Esophagus squamous epithelium (tissue), 5 donors: Measurements from ENCODE around the gene RPAP3. TPM values are rescaled to one million over a fixed set of nuclear protein-coding genes. Genes with fewer than 3 reads are reported as not detected.
"Not testable (repeated sequence)": the region's sequence is repeated elsewhere in the genome, so short reads cannot be mapped to it uniquely, and the experiment has no call there.

Experiments used
- DNase-seq: peaks from one replicate; lab custom pipeline; 2025; lab: John Stamatoyannopoulos, UW
- H3K27ac ChIP-seq, 4 donors: fragments of 200-600 bp; sonication (generic); one replicate each; pipeline ENCODE4 v1.5.1; 2016 to 2019; ENCODE audit warnings: mild to moderate bottlenecking in 1 of 4
- H3K27me3 ChIP-seq, 4 donors: fragments of 200-600 bp; sonication (generic); 1 replicate in 3 of 4; 2 replicates in 1 of 4; pipeline versions ENCODE4 v1.5.1 to v1.6.0; 2017 to 2021; ENCODE audit warnings: antibody characterized with exemption in 1 of 4
- H3K36me3 ChIP-seq, 3 donors: fragments of 200-600 bp; sonication (generic); one replicate each; pipeline ENCODE4 v1.5.1; 2016 to 2019
- H3K4me1 ChIP-seq, 3 donors: fragments of 200-600 bp; sonication (generic); one replicate each; pipeline ENCODE4 v1.5.1; 2017 to 2019
- H3K4me3 ChIP-seq, 4 donors: fragments of 200-600 bp; sonication (generic); 1 replicate in 3 of 4; 2 replicates in 1 of 4; pipeline ENCODE4 v1.5.1; 2016 to 2019; ENCODE audit warnings: mild to moderate bottlenecking in 2 of 4, moderate library complexity in 1 of 4
- H3K9me3 ChIP-seq, 3 donors: fragments of 200-600 bp; sonication (generic); one replicate each; pipeline ENCODE4 v1.5.1; 2016 to 2019
- POLR2A ChIP-seq, 4 donors: fragments of 450-650 bp; IDR thresholded peaks; one replicate each; pipeline ENCODE4 v1.6.1; 2017; ENCODE audit warnings: antibody characterized with exemption in 4 of 4, mild to moderate bottlenecking in 4 of 4, moderate library complexity in 3 of 4
- WGBS, 2 donors: methylation state at CpG; one replicate each; pipeline ENCODE4 v1.1.5; 2018; 5-methylcytosine and 5-hydroxymethylcytosine counted together
- intact Hi-C: fragments of 100-400 bp; cut with DNase I; formaldehyde crosslinking; loops from one replicate; pipeline ENCODE4 v1.15.0; 2022
- total RNA-seq, 4 donors: library from RNA; depleted of rRNA; stranded (reverse); fragments of >200 nt; gene quantifications; one replicate each; pipeline ENCODE4 v1.1.0, GENCODE V29; 2016
- TF ChIP-seq, protein P1 (sequence below), 6 experiments: fragments of 450-650 bp in 4 of 6; fragments of 200-600 bp in 2 of 6; sonication (generic) in 2 of 6; IDR thresholded peaks; one replicate each; pipeline ENCODE4 v1.5.1; 2016 to 2019; ENCODE audit warnings: antibody characterized with exemption in 6 of 6, mild to moderate bottlenecking in 4 of 6, moderate library complexity in 4 of 6
- donor health status: DM: yes; HTN: yes; CAD: no.

RPAP3 gene
- total RNA-seq, 4 donors from 2014 or later: 7.7 to 20.3 (median 17.7) TPM

DNA sequence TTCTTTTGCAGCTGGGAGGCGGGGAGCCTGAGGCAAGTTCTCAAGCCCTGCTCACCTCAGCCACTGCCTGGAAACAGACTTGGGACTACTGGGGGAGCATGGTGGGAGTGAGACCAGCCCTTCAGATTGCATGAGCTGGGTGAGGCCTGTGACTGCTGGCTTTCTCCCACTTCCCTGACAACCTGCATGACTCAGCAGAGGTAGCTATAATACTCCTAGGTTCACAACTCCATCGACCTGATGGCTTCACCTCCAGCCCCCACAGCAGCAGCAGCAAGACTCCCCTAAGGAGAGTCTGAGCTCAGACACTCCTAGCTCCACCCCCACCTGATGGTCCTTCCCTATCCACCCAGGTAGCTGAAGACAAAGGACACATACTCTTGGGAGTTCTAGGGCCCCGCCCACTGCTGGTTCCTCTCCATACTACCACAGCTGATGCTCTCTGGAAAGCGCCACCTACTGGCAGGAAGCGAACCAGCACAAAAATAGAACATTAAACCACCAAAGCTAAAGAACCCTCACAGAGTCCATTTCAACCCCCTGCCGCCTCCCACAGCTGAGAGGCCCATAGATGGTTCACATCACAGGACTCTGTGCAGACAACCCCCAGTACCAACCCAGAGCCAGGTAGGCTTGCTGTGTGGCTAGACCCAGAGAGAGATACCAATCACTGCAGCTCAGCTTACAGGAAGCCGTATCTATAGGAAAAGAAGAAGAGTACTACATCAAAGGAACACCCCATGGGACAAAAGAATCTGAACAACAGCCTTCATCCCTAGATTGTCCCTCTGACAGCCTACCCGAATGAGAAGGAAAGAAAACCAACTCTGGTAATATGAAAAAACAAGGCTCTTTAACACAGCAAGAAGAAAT is 68.7 kb downstream of the RPAP3 start:
- DNase-seq: no peak
- H3K4me1 ChIP-seq: no peaks in the 10 kb centered on the region
- peaks cover 0 to 14% (median 4%) of the 10 kb centered on the region in 3 donors for H3K9me3 ChIP-seq
- peaks cover 0 to 7% (median 0%) of the 10 kb centered on the region in 3 donors for H3K36me3 ChIP-seq
- H3K27me3 ChIP-seq: no peaks in the 10 kb centered on the region
- intact Hi-C loops: no loop called here
- TF ChIP-seq, protein P1, sequence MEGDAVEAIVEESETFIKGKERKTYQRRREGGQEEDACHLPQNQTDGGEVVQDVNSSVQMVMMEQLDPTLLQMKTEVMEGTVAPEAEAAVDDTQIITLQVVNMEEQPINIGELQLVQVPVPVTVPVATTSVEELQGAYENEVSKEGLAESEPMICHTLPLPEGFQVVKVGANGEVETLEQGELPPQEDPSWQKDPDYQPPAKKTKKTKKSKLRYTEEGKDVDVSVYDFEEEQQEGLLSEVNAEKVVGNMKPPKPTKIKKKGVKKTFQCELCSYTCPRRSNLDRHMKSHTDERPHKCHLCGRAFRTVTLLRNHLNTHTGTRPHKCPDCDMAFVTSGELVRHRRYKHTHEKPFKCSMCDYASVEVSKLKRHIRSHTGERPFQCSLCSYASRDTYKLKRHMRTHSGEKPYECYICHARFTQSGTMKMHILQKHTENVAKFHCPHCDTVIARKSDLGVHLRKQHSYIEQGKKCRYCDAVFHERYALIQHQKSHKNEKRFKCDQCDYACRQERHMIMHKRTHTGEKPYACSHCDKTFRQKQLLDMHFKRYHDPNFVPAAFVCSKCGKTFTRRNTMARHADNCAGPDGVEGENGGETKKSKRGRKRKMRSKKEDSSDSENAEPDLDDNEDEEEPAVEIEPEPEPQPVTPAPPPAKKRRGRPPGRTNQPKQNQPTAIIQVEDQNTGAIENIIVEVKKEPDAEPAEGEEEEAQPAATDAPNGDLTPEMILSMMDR (IDR thresholded peaks at IDR 0.05): peak in 5 of 6 experiments; percentile 34 to 73 (median 40)
- TF ChIP-seq POLR2A (IDR thresholded peaks at IDR 0.05): no peak
- 60 to 64% methylated on average over 6 of the region's 8 CpGs for WGBS, 2 donors
- peak overlapping the region in 1 of 4 donors; percentile 9 for H3K27ac ChIP-seq
- H3K4me3 ChIP-seq: no peak overlapping the region

DNA sequence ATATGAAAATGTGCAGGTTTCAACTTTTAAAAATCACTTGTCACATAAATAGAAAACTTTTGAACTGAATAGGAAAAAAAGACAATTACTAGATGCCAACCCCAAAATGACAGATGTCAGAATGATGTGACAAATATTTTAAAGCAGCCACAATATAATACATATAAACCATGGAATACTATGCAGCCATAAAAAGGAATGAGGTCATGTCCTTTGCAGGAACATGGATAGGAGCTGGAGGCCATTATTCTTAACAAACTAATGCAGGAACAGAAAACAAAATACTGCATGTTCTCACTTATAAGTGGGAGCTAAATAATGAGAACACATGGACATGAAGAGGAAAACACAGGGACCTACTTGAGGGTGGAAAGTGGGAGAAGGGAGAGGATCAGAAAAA is 70.1 kb downstream of the RPAP3 start:
- DNase-seq, H3K4me1 ChIP-seq, H3K27me3 ChIP-seq, intact Hi-C loops, H3K27ac ChIP-seq, H3K4me3 ChIP-seq, H3K36me3 ChIP-seq, H3K9me3 ChIP-seq: not testable (repeated sequence)

DNA sequence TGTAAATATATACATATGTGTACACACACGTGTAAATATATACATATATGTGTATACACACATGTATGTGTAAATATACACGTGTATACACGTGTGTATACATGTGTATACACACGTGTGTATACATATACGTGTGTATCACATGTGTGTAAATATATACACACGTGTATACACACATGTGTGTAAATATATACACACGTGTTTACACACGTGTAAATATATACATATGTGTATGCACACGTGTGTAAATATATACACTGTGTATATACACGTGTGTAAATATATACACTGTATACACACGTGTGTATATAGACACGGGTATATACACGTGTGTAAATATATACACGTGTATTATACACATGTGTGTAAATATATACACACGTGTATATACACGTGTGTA is 71.7 kb downstream of the RPAP3 start:
- WGBS, 2 donors: 65% methylated on average over 16 of the region's 16 CpGs
- H3K27ac ChIP-seq: no peak overlapping the region
- H3K4me1 ChIP-seq: no peaks in the 10 kb centered on the region
- intact Hi-C loops: no loop called here
- no peak for TF ChIP-seq POLR2A (IDR thresholded peaks at IDR 0.05)
- TF ChIP-seq, protein P1 (IDR thresholded peaks at IDR 0.05): no peak
- peaks cover 0 to 10% (median 0%) of the 10 kb centered on the region in 3 donors for H3K9me3 ChIP-seq
- peaks cover 0 to 7% (median 0%) of the 10 kb centered on the region in 3 donors for H3K36me3 ChIP-seq
- H3K4me3 ChIP-seq: no peak overlapping the region
- no peak for DNase-seq
- no peaks in the 10 kb centered on the region for H3K27me3 ChIP-seq

DNA sequence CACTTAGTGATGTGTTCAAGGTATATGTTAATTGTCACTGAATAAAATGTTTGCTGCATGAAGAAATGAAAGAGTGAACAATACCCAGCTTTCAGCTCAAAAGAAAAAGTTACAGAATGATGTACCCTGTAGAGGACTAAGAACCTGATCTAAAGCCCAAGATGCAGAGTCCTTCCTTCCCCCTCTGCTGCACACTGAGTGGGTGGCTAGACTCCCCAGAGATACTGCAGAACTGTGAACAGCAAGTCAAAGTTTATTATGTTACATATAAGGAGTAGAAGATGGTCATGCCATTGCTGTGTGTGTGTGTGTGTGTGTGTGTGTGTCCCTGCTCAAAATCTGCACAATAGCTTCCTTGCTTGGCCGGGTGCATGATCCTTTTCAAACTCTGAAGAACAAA is 83.9 kb downstream of the RPAP3 start:
- H3K4me3 ChIP-seq: no peak overlapping the region
- WGBS, 2 donors: 71 to 86% methylated on average over 1 of the region's 1 CpG
- no peak overlapping the region for H3K27ac ChIP-seq
- no peak for DNase-seq
- H3K9me3 ChIP-seq: peaks cover 0 to 2% (median 0%) of the 10 kb centered on the region in 3 donors
- intact Hi-C loops: no loop called here
- no peaks in the 10 kb centered on the region for H3K4me1 ChIP-seq
- TF ChIP-seq POLR2A (IDR thresholded peaks at IDR 0.05): no peak
- TF ChIP-seq, protein P1 (IDR thresholded peaks at IDR 0.05): no peak
- H3K27me3 ChIP-seq: no peaks in the 10 kb centered on the region
- peaks cover 0 to 15% (median 0%) of the 10 kb centered on the region in 3 donors for H3K36me3 ChIP-seq

DNA sequence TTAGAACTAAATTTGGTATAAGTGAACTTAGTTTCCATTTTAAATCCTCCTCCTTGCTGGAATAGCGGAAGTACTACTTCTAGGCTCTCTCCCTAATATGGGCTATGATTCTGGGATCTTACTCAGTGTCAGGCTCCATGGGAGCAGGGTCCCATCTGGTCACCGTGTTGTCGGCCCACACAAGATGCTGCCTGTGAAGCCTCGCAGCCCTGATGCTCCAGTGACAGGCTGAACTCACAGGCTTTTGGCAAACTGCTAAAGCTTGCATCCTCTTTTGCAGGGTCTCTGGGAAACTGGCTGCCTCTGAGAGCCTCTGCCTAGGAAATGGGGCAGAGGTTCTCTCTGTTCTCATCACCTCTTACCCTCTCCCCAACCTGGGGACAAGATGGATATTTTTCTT is 88.4 kb downstream of the RPAP3 start:
- no peak for DNase-seq
- Histone ChIP-seq H3K27me3 (no peaks in the 10 kb centered on the region), H3K4me1 (no peaks in the 10 kb centered on the region), H3K27ac (no peak overlapping the region), H3K36me3 (peaks cover 0 to 5% (median 0%) of the 10 kb centered on the region in 3 donors), H3K9me3 (peaks cover 0 to 10% (median 8%) of the 10 kb centered on the region in 3 donors), H3K4me3 (no peak overlapping the region)
- no peak for TF ChIP-seq POLR2A (IDR thresholded peaks at IDR 0.05)
- TF ChIP-seq, protein P1 (IDR thresholded peaks at IDR 0.05): no peak
- 71 to 90% methylated on average over 2 to 3 of the region's 4 CpGs for WGBS, 2 donors
- intact Hi-C loops: no loop called here
